H1 (cell line): ENCODE data around the gene NPFFR1. TPM values are rescaled to one million over a fixed set of nuclear protein-coding genes. Genes with fewer than 3 reads are reported as not detected.

ENCODE experiments used
- CTCF ChIA-PET: fragments of 300-600 bp; sonication (Branson Sonifier 250); formaldehyde crosslinking; loops from one replicate; lab custom pipeline; 2021; ENCODE audit not compliant: partially characterized antibody; lab: Charles Lee
- POLR2A ChIA-PET: fragments of 300-600 bp; sonication (Branson Sonifier 250); formaldehyde crosslinking; loops from one replicate; lab custom pipeline; 2021; ENCODE audit warnings: inconsistent platforms; ENCODE audit not compliant: partially characterized antibody; lab: Charles Lee
- DNase-seq, 2 experiments: peaks; one replicate each; pipeline versions ENCODE4 v3.0.0 to v3.0.0-alpha.2; 2010 to 2022; ENCODE audit warnings: low spot score in 2 of 2, low read depth in 1 of 2, mixed read lengths in 1 of 2
- FAIRE-seq: peaks from 2 replicates; lab custom pipeline; 2011; peaks lifted over from hg19 to GRCh38; lab: Jason Lieb, UNC
- H2AFZ ChIP-seq: 2 replicates; pipeline ENCODE4 v1.8.1; 2012; ENCODE audit warnings: low read length, inconsistent platforms
- H2AK5ac ChIP-seq: 2 replicates; pipeline ENCODE4 v1.6.1; 2013; ENCODE audit warnings: low read depth, low read length
- H2BK120ac ChIP-seq: replicated peaks from 2 replicates; pipeline ENCODE3; 2013; ENCODE audit warnings: low read depth, low read length, inconsistent platforms
- H2BK12ac ChIP-seq: 2 replicates; pipeline ENCODE4 v1.6.1; 2013; ENCODE audit warnings: low read depth, low read length
- H2BK15ac ChIP-seq: 2 replicates; pipeline ENCODE4 v1.6.1; 2013; ENCODE audit warnings: low read length
- H2BK20ac ChIP-seq: 2 replicates; pipeline ENCODE4 v1.6.1; 2013; ENCODE audit warnings: low read length
- H2BK5ac ChIP-seq: 2 replicates; pipeline ENCODE4 v1.6.1; 2013; ENCODE audit warnings: low read depth, low read length
- H3K14ac ChIP-seq: 2 replicates; pipeline ENCODE4 v1.6.1; 2013; ENCODE audit warnings: inconsistent platforms; ENCODE audit not compliant: insufficient read length
- H3K18ac ChIP-seq: 2 replicates; pipeline ENCODE4 v1.6.1; 2013; ENCODE audit warnings: low read length; ENCODE audit errors: extremely low read depth
- H3K23ac ChIP-seq: 2 replicates; pipeline ENCODE4 v1.6.1; 2013; ENCODE audit warnings: inconsistent platforms; ENCODE audit not compliant: insufficient read length
- H3K23me2 ChIP-seq: 2 replicates; pipeline ENCODE4 v1.6.1; 2013; ENCODE audit warnings: low read depth, low read length
- H3K27ac ChIP-seq: 2 replicates; pipeline ENCODE4 v1.6.1; 2011; ENCODE audit warnings: low read depth, low read length, inconsistent platforms
- H3K27me3 ChIP-seq, 4 experiments: replicated peaks in 1 of 4; 1 replicate in 1 of 4; 2 replicates in 3 of 4; pipeline versions ENCODE4 v1.6.1 to v1.8.1; 2011 to 2013; ENCODE audit warnings: low read length in 3 of 4, mild to moderate bottlenecking in 3 of 4, inconsistent platforms in 2 of 4, mixed read lengths in 2 of 4, moderate library complexity in 1 of 4; ENCODE audit not compliant: control insufficient read depth in 3 of 4, insufficient read depth in 3 of 4; ENCODE audit errors: extremely low read depth in 1 of 4
- H3K36me3 ChIP-seq, 4 experiments: 2 replicates each; pipeline versions ENCODE4 v1.6.1 to v1.8.1; 2011 to 2013; ENCODE audit warnings: mild to moderate bottlenecking in 4 of 4, low read length in 3 of 4, moderate library complexity in 2 of 4, control low read depth in 1 of 4, inconsistent platforms in 1 of 4; ENCODE audit not compliant: insufficient read depth in 4 of 4, control insufficient read depth in 2 of 4
- H3K4ac ChIP-seq: replicated peaks from 2 replicates; pipeline ENCODE3; 2013; ENCODE audit warnings: low read length, low read depth, mixed read lengths, inconsistent platforms; ENCODE audit not compliant: insufficient read length
- H3K4me1 ChIP-seq, 4 experiments: replicated peaks in 1 of 4; 1 replicate in 1 of 4; 2 replicates in 3 of 4; pipeline versions ENCODE4 v1.6.1 to v1.8.1; 2011 to 2013; ENCODE audit warnings: low read length in 3 of 4, inconsistent platforms in 2 of 4, mixed read lengths in 1 of 4; ENCODE audit not compliant: insufficient read depth in 4 of 4, control insufficient read depth in 3 of 4
- H3K4me2 ChIP-seq, 2 experiments: 2 replicates each; pipeline versions ENCODE4 v1.6.1 to v1.8.1; 2011 to 2013; ENCODE audit warnings: low read depth in 2 of 2, low read length in 2 of 2, control low read depth in 1 of 2, inconsistent platforms in 1 of 2, mild to moderate bottlenecking in 1 of 2; ENCODE audit not compliant: insufficient read depth in 1 of 2
- H3K4me3 ChIP-seq, 4 experiments: fragments of 200-600, 300-600 bp in 1 of 4; sonication (generic), shearing (Covaris generic), sonication (Bioruptor Twin) in 1 of 4; 2 replicates each; pipeline versions ENCODE4 v1.5.1 to v1.8.1; 2011 to 2016; ENCODE audit warnings: low read length in 4 of 4, low read depth in 3 of 4, control low read depth in 2 of 4, inconsistent platforms in 2 of 4, mild to moderate bottlenecking in 2 of 4, mixed read lengths in 1 of 4, moderate library complexity in 1 of 4; ENCODE audit not compliant: insufficient read depth in 2 of 4; ENCODE audit errors: extremely low read depth in 1 of 4
- H3K56ac ChIP-seq: replicated peaks from 2 replicates; pipeline ENCODE3; 2013; ENCODE audit warnings: low read depth, mild to moderate bottlenecking, mixed read lengths, low read length, inconsistent platforms; ENCODE audit not compliant: insufficient read length
- H3K79me1 ChIP-seq: 2 replicates; pipeline ENCODE4 v1.6.1; 2013; ENCODE audit warnings: low read depth, low read length, control low read depth
- H3K79me2 ChIP-seq, 2 experiments: 2 replicates each; pipeline versions ENCODE4 v1.6.1 to v1.8.1; 2012 to 2013; ENCODE audit warnings: low read length in 2 of 2, mild to moderate bottlenecking in 2 of 2, inconsistent platforms in 1 of 2; ENCODE audit not compliant: insufficient read depth in 2 of 2, control insufficient read depth in 1 of 2
- H3K9ac ChIP-seq, 4 experiments: replicated peaks in 1 of 4; 1 replicate in 1 of 4; 2 replicates in 3 of 4; pipeline versions ENCODE4 v1.6.1 to v1.8.1; 2011 to 2013; ENCODE audit warnings: low read depth in 3 of 4, low read length in 3 of 4, control low read depth in 2 of 4, mild to moderate bottlenecking in 2 of 4, moderate library complexity in 2 of 4, inconsistent platforms in 1 of 4; ENCODE audit errors: extremely low read depth in 1 of 4
- H3K9me3 ChIP-seq, 2 experiments: 2 replicates each; pipeline versions ENCODE4 v1.6.1 to v1.8.1; 2012 to 2013; ENCODE audit warnings: mild to moderate bottlenecking in 2 of 2, moderate library complexity in 2 of 2, control low read depth in 1 of 2, inconsistent platforms in 1 of 2, low read depth in 1 of 2, low read length in 1 of 2, mixed read lengths in 1 of 2; ENCODE audit not compliant: insufficient read depth in 2 of 2
- H4K20me1 ChIP-seq, 2 experiments: replicated peaks in 1 of 2; 2 replicates each; pipeline versions ENCODE3 to v1.8.1; 2011 to 2013; ENCODE audit warnings: inconsistent platforms in 2 of 2, low read length in 2 of 2, mild to moderate bottlenecking in 1 of 2; ENCODE audit not compliant: insufficient read depth in 2 of 2, control insufficient read depth in 1 of 2
- H4K5ac ChIP-seq: 2 replicates; pipeline ENCODE4 v1.6.1; 2013; ENCODE audit warnings: low read length, low read depth, mixed read lengths, inconsistent platforms; ENCODE audit not compliant: insufficient read length
- H4K8ac ChIP-seq: 2 replicates; pipeline ENCODE4 v1.8.0; 2013; ENCODE audit warnings: mild to moderate bottlenecking, moderate library complexity, low read length, inconsistent platforms; ENCODE audit not compliant: insufficient read depth; ENCODE audit errors: extremely low read depth
- H4K91ac ChIP-seq: replicated peaks from 2 replicates; pipeline ENCODE3; 2013; ENCODE audit warnings: low read length, mixed read lengths, inconsistent platforms; ENCODE audit not compliant: insufficient read length
- ASH2L ChIP-seq: fragments of 200-600, 300-600 bp; sonication (generic); IDR thresholded peaks from one replicate; pipeline ENCODE4 v1.7.1; 2017; ENCODE audit warnings: low read length
- CBX5 ChIP-seq: fragments of 300-800, 300-1000 bp; sonication (generic); IDR thresholded peaks from 2 replicates; pipeline ENCODE4 v1.7.1; 2016; ENCODE audit warnings: antibody characterized with exemption, low read length, low read depth
- CEBPB ChIP-seq: IDR thresholded peaks from 2 replicates; pipeline ENCODE4 v1.6.1; 2012; ENCODE audit warnings: low read depth, low read length
- CTBP2 ChIP-seq: IDR thresholded peaks from 2 replicates; pipeline ENCODE4 v1.7.0; 2011; ENCODE audit warnings: borderline replicate concordance, mild to moderate bottlenecking, moderate library complexity, mixed read lengths, low read length; ENCODE audit not compliant: insufficient read depth, insufficient read length
- EP300 ChIP-seq, 2 experiments: IDR thresholded peaks; 1 replicate in 1 of 2; 2 replicates in 1 of 2; pipeline ENCODE4 v1.6.1; 2011 to 2012; ENCODE audit warnings: low read depth in 2 of 2, low read length in 2 of 2, mild to moderate bottlenecking in 2 of 2, borderline replicate concordance in 1 of 2, inconsistent platforms in 1 of 2, moderate library complexity in 1 of 2
- FOSL1 ChIP-seq: IDR thresholded peaks from 2 replicates; pipeline ENCODE4 v1.6.1; 2011; ENCODE audit warnings: mild to moderate bottlenecking, low read depth, low read length, moderate library complexity; ENCODE audit not compliant: insufficient read depth
- GABPA ChIP-seq: IDR thresholded peaks from 2 replicates; pipeline ENCODE4 v1.6.1; 2011; ENCODE audit warnings: mild to moderate bottlenecking, low read length, moderate library complexity, borderline replicate concordance; ENCODE audit not compliant: insufficient read depth
- NANOG ChIP-seq: IDR thresholded peaks from 2 replicates; pipeline ENCODE4 v1.6.1; 2011; ENCODE audit warnings: low read length, low read depth, mild to moderate bottlenecking, inconsistent platforms; ENCODE audit not compliant: insufficient read depth, poor library complexity, severe bottlenecking
- POLR2AphosphoS5 ChIP-seq: IDR thresholded peaks from 2 replicates; pipeline ENCODE4 v1.6.1; 2011; ENCODE audit warnings: low read depth, low read length
- RBBP5 ChIP-seq: IDR thresholded peaks from 2 replicates; pipeline ENCODE4 v1.7.1; 2012; ENCODE audit warnings: low read depth, mild to moderate bottlenecking, inconsistent platforms, low read length, moderate library complexity, borderline replicate concordance
- SIN3A ChIP-seq, 2 experiments: IDR thresholded peaks in 1 of 2; conservative IDR thresholded peaks in 1 of 2; 2 replicates each; pipeline ENCODE4 v1.6.1; 2011 to 2012; ENCODE audit warnings: low read length in 2 of 2, improper control_type of control experiment in 1 of 2, low read depth in 1 of 2, mild to moderate bottlenecking in 1 of 2
- SIRT6 ChIP-seq: IDR thresholded peaks from one replicate; pipeline ENCODE4 v1.7.1; 2012; ENCODE audit warnings: low read length, inconsistent platforms
- SP2 ChIP-seq: IDR thresholded peaks from 2 replicates; pipeline ENCODE4 v1.6.1; 2012; ENCODE audit warnings: mild to moderate bottlenecking, low read length, inconsistent platforms
- SRF ChIP-seq: IDR thresholded peaks from 2 replicates; pipeline ENCODE4 v1.6.1; 2011; ENCODE audit warnings: mild to moderate bottlenecking, low read depth, low read length, moderate library complexity
- YY1 ChIP-seq: IDR thresholded peaks from 2 replicates; pipeline ENCODE4 v1.6.1; 2011; ENCODE audit warnings: low read depth, mild to moderate bottlenecking, low read length
- whole genome bisulfite sequencing, 2 experiments: shearing (Covaris generic) in 1 of 2; methylation state at CpG; one replicate each; pipeline versions ENCODE4 v1.1.6 to v1.1.7; 2013 to 2015; ENCODE audit warnings: low lambda C conversion rate in 2 of 2, mixed read lengths in 2 of 2, inconsistent platforms in 1 of 2, low coverage in 1 of 2, missing lambda C conversion rate in 1 of 2; ENCODE audit not compliant: insufficient replicate concordance in 2 of 2, insufficient coverage in 1 of 2, insufficient read length in 1 of 2; ENCODE audit errors: extremely low coverage in 1 of 2, missing lambda C conversion rate in 1 of 2; 5-methylcytosine and 5-hydroxymethylcytosine counted together
- polyA plus RNA-seq, 7 experiments: library from polyadenylated mRNA; depleted of rRNA in 3 of 7; stranded (reverse) in 5 of 7; unstranded in 2 of 7; fragments of >200 nt in 5 of 7; fragments of 200-250 nt in 2 of 7; gene quantifications; 1 replicate in 5 of 7; 2 replicates in 1 of 7; 4 replicates in 1 of 7; pipeline versions ENCODE4 v1.2.1 to v1.2.3, GENCODE V29; 2011 to 2013; ENCODE audit warnings: missing spikeins in 2 of 7, mixed read lengths in 2 of 7
- total RNA-seq: library from RNA; stranded (reverse); fragmentation: NEBNext Ultra II Directional; extraction: Animal tissue kit (Norgen Biotek cat#: 25700); gene quantifications from 2 replicates; pipeline ENCODE4 v1.2.1, GENCODE V29; 2021

NPFFR1 gene
- total and polyA plus RNA-seq, 2 of the 8 experiments (the other 6 are each of a cell fraction or from before 2014, with no cell fraction given): 0.02 to 0.06 TPM

DNA sequence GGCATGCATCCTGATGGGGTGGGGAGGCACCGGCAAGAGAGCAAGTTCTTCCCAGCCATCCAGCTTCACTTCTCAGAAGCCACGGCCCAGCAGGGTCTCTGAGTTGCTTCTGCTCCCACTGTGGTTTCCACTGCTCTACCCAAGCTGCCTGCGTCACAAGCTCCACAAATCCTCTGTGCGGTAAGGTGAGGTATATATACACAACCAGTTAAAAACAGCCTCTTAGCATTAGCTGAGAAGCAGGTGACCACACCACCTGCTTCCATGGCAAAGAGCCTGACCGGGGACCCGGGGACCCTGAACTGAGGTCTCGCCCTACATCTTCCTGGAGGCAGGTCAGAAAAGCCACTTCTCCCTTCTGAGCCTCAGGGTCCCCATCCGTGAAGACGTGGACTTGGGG is 46.9 kb upstream of the NPFFR1 start:
- Histone ChIP-seq H4K91ac (no peak overlapping the region), H3K18ac (no peak overlapping the region), H4K20me1 (peaks cover 2 to 5% of the 10 kb centered on the region in 2 experiments), H2BK20ac (no peak overlapping the region), H3K27me3 (no peaks in the 10 kb centered on the region), H3K79me1 (no peaks in the 10 kb centered on the region; the same call in 1 of the 2 replicates), H2BK12ac (no peak overlapping the region), H3K4me1 (no peaks in the 10 kb centered on the region; a peak in 1 of 7 replicates), H3K9ac (no peak overlapping the region), H3K79me2 (no peaks in the 10 kb centered on the region), H3K56ac (no peak overlapping the region), H3K9me3 (no peaks in the 10 kb centered on the region), H3K23ac (no peak overlapping the region), H3K23me2 (no peaks in the 10 kb centered on the region), H3K4me3 (no peak overlapping the region), H2AK5ac (no peak overlapping the region), H4K8ac (no peak overlapping the region), H2BK120ac (no peak overlapping the region), H3K4me2 (no peak overlapping the region), H3K36me3 (no peaks in the 10 kb centered on the region; a peak in 1 of 8 replicates), H2AFZ (no peak overlapping the region), H3K27ac (no peak overlapping the region), H2BK15ac (no peak overlapping the region), H2BK5ac (no peak overlapping the region), H4K5ac (no peak overlapping the region), H3K4ac (no peak overlapping the region), H3K14ac (no peak overlapping the region)
- no peak for FAIRE-seq
- ChIA-PET POLR2A (no interaction called here), CTCF (interaction anchor here (0.8 to 2.2 kb wide), 6 partner anchors 35 to 109 kb away, joined by 3 to 11 read pairs (median 6); no protein-coding TSS in a partner anchor)
- 94% methylated on average over 9 of the region's 9 CpGs; no CpG with 5 or more reads in 1 of the 2 experiments for WGBS, 2 experiments
- no peak for DNase-seq
- TF ChIP-seq SRF: no peak
- TF ChIP-seq FOSL1: no peak
- no peak for TF ChIP-seq CBX5
- no peak for TF ChIP-seq CEBPB
- no peak for TF ChIP-seq YY1
- TF ChIP-seq SIRT6: no peak
- TF ChIP-seq SP2: no peak
- TF ChIP-seq GABPA: no peak
- TF ChIP-seq EP300 (IDR thresholded peaks at IDR 0.05; ENCODE audit: borderline replicate concordance in 1 of 2, low read depth in 2 of 2, low read length in 2 of 2): no peak
- TF ChIP-seq CTBP2: no peak
- TF ChIP-seq POLR2AphosphoS5: no peak
- no peak for TF ChIP-seq SIN3A (conservative IDR thresholded peaks at IDR 0.05 in 1 of 2, IDR thresholded peaks at IDR 0.05 in 1 of 2; ENCODE audit: low read depth in 1 of 2, low read length in 2 of 2)
- TF ChIP-seq ASH2L: no peak
- TF ChIP-seq NANOG: no peak
- no peak for TF ChIP-seq RBBP5
